Measurements from ENCODE around the gene SUSD3. TPM values are rescaled to one million over a fixed set of nuclear protein-coding genes. Genes with fewer than 3 reads are reported as not detected.

The SUSD3 gene
- total RNA-seq, 1 donor from 2014 or later: 2.4 TPM

DNA sequence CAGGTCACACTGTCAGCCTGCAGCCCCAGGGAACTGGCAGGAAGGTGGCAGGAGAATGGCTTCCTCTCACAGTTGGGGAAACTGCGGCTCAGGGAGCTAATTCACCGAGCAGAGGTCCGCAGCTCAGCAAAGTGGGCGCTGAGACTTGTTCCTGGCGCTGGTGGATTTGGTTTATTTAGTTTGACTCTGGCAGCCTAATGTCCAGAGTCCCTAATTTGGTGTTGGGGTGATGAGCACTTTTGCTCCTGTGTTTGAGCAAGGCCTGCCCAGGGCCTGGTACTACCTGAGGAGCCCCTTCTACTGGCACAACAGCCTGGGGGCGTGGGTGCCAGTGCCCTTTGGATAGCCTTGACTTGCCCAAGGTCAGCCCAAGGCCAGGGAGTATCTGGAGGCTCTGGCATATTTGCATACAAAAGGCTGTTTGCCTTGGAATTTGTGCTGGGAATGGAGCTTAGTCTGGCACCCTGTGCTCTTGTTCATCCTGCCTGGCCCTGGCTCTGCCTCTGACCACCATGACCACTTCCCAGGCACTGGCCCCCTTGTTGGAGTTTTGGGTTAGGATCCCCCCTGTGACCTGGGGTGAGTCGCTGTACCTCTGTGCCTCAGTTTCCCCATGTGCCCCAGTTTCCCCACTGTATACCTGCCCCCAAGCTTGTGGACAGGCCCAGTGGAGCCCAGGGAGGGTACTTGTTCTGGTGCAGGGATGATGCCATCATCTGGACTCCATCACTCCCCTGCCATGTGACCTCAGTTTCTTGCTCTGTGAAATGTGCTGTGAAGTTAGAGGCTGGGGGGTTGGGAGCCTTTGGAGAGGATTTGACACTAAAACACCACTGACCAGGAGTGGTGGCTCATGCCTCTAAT is 1.4 kb downstream of the SUSD3 start:
- H3K4me3 Mint-ChIP-seq: peak overlapping the region; percentile 58
- H3K27me3 Mint-ChIP-seq (ENCODE audit: low read depth): peaks cover 3% of the 10 kb centered on the region
- no peak for DNase-seq (ENCODE audit: low spot score in 2 of 2, unreplicated experiment in 2 of 2)
- H3K36me3 Mint-ChIP-seq: no peaks in the 10 kb centered on the region
- H3K9me3 Mint-ChIP-seq: no peaks in the 10 kb centered on the region
- no peak overlapping the region for H3K27ac Mint-ChIP-seq
- TF ChIP-seq, protein P1, sequence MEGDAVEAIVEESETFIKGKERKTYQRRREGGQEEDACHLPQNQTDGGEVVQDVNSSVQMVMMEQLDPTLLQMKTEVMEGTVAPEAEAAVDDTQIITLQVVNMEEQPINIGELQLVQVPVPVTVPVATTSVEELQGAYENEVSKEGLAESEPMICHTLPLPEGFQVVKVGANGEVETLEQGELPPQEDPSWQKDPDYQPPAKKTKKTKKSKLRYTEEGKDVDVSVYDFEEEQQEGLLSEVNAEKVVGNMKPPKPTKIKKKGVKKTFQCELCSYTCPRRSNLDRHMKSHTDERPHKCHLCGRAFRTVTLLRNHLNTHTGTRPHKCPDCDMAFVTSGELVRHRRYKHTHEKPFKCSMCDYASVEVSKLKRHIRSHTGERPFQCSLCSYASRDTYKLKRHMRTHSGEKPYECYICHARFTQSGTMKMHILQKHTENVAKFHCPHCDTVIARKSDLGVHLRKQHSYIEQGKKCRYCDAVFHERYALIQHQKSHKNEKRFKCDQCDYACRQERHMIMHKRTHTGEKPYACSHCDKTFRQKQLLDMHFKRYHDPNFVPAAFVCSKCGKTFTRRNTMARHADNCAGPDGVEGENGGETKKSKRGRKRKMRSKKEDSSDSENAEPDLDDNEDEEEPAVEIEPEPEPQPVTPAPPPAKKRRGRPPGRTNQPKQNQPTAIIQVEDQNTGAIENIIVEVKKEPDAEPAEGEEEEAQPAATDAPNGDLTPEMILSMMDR (IDR thresholded peaks at IDR 0.05; ENCODE audit: unreplicated experiment): no peak
- peaks cover 13% of the 10 kb centered on the region for H3K4me1 Mint-ChIP-seq

DNA sequence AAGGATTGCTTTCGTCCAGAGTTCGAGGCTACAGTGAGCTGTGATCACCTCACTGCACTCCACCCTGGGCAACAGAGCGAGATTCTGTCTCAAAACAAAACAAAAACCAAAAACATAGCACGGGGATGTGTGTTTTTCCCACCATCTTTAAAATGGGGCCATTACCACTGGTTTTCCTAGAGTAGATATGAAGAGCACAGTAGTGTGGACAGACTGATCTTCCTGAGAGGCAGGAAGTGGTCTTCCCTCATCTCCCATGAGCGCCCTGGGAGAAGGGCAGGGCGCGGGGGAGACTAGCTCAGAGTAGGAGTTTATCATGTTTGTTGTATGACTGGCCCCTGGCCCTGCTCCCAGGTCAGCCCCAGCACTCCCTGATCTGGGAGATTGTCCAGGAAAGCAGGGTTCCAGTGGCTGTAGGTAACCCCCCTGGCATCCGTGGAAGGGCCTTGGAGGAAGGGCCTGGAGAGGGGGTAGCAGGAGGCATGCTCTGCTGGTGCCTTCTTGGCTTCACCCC is 2.3 kb downstream of the SUSD3 start:
- DNase-seq (ENCODE audit: low spot score in 2 of 2, unreplicated experiment in 2 of 2): no peak
- Mint-ChIP-seq H3K27me3 (ENCODE audit: low read depth) (peaks cover 3% of the 10 kb centered on the region), H3K9me3 (no peaks in the 10 kb centered on the region), H3K27ac (no peak overlapping the region), H3K4me3 (no peak overlapping the region), H3K4me1 (peaks cover 17% of the 10 kb centered on the region), H3K36me3 (no peaks in the 10 kb centered on the region)
- TF ChIP-seq, protein P1 (IDR thresholded peaks at IDR 0.05; ENCODE audit: unreplicated experiment): no peak

DNA sequence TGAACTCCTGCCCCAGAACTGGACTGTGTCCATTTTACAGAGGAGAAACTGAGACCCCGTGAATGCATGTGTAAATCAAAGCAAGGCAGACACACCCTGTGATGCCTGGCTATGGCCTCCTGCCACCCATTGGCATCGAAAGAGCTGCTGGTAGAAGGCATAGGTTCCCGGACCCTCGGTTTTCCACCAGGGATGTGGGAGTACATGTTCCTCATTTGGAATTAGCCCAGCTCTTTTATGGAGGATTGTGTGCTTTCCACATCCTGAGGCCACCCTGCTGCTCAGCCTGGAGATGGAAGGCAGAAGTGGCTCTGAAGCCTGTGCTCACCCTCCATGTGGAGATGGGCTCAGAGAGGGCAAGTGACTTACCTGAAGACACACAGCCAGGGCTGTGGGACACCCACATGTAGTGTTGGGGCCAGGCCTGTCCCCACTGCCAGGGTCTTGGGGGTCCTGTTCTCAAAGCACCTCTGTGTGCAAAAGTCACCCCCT is 2.8 kb downstream of the SUSD3 start:
- no peaks in the 10 kb centered on the region for H3K9me3 Mint-ChIP-seq
- no peaks in the 10 kb centered on the region for H3K36me3 Mint-ChIP-seq
- H3K4me3 Mint-ChIP-seq: no peak overlapping the region
- peaks cover 17% of the 10 kb centered on the region for H3K4me1 Mint-ChIP-seq
- H3K27me3 Mint-ChIP-seq (ENCODE audit: low read depth): peaks cover 3% of the 10 kb centered on the region
- TF ChIP-seq, protein P1 (IDR thresholded peaks at IDR 0.05; ENCODE audit: unreplicated experiment): no peak
- no peak overlapping the region for H3K27ac Mint-ChIP-seq
- no peak for DNase-seq (ENCODE audit: low spot score in 2 of 2, unreplicated experiment in 2 of 2)

DNA sequence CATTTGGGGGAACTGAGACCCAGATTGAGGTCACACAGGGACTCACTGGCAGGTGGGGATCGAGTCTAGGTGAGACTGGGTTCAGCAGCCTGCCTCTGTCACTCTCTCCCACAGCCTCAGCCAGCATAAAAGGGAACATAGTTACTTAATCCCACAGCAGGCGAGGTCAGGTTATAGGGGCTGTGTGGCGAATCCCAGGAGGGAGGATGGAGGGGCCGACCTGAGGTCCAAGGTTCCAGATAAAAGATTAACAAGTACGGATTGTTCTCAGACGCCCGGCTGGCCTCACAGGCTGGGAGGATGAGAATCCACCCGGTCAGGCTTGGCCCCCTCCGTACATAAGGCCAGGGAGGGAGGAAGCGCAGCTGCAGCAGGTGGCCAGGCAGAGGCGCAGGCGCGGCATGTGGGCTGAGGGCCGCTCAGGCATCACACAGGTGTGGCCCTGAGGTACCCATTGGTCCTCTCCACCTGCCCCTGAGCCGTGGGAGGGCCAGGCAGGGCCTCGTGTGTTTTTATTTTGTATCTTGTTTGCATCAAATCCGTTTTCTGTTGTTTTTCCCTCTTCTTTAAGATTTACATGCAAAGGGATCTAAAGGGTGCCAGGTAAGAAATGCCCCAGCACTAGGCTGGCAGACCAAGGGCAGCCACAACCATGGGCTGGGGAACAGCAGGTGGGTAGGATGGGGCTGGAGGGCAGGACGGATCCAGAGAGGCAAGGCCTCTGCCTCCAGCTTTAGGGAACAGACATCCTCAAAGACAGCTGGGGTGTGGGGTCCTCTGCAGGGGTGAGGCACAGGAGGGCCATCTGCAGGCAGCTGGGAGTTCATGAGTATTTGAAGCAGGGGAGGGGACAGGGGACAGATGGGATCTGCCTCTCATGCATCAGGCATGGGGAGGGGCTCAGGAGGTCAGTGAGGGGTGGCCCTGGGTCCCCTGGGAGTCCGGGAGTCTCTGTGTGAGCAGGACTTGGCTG is 3.6 kb downstream of the SUSD3 start:
- H3K27me3 Mint-ChIP-seq (ENCODE audit: low read depth): peaks cover 3% of the 10 kb centered on the region
- no peaks in the 10 kb centered on the region for H3K9me3 Mint-ChIP-seq
- no peak overlapping the region for H3K27ac Mint-ChIP-seq
- TF ChIP-seq, protein P1 (IDR thresholded peaks at IDR 0.05; ENCODE audit: unreplicated experiment): no peak
- H3K4me1 Mint-ChIP-seq: peaks cover 17% of the 10 kb centered on the region
- H3K4me3 Mint-ChIP-seq: no peak overlapping the region
- H3K36me3 Mint-ChIP-seq: no peaks in the 10 kb centered on the region
- no peak for DNase-seq (ENCODE audit: low spot score in 2 of 2, unreplicated experiment in 2 of 2)

DNA sequence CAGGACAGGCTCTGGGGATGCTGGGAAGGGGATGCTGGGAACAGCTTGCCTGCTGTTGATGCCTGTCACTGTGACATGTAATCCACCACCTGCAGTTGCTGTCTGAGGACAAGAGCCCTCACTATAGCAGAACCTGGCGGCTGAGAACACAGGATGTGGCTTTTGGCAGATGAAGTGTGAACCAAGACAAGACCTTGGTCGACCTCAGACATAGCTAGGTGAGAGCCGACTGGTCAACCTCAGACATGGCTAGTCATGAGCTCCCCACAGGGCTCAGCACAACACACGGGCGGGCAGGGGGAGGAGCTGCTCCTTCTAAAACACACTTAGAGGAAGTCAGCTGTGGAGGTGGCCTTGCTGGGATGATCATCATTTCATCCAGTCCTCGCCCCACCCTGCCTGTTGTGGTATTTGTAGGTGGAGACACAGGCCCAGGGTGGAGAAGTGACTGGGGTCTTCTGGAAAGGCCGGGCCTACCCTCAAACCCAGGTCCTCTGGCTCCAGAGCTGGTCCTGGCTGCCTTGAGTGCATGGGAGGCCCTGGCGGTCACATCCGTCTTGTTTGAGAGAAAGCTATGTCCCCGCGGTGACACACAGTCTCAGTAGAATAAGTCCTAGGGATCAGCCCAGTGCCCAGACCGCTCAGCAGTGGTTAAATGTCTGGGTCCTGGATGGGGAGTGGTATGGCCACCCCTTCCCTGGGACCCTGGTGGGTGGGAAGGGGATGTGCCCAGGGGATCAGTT is 6.1 kb downstream of the SUSD3 start:
- peaks cover 14% of the 10 kb centered on the region for H3K4me1 Mint-ChIP-seq
- DNase-seq (ENCODE audit: low spot score in 2 of 2, unreplicated experiment in 2 of 2): no peak
- H3K4me3 Mint-ChIP-seq: no peak overlapping the region
- no peaks in the 10 kb centered on the region for H3K27me3 Mint-ChIP-seq (ENCODE audit: low read depth)
- H3K27ac Mint-ChIP-seq: no peak overlapping the region
- TF ChIP-seq, protein P1 (IDR thresholded peaks at IDR 0.05; ENCODE audit: unreplicated experiment): no peak
- H3K36me3 Mint-ChIP-seq: no peaks in the 10 kb centered on the region
- peaks cover 8% of the 10 kb centered on the region for H3K9me3 Mint-ChIP-seq
